ENCODE measurements around the gene ID3. TPM values are rescaled to one million over a fixed set of nuclear protein-coding genes. Genes with fewer than 3 reads are reported as not detected.

ID3 gene
- total RNA-seq, 1 donor from 2014 or later, result 487 TPM

- Mint-ChIP-seq H3K4me1 (peaks cover 45% of the 10 kb centered on the region), H3K9me3 (peaks cover 6% of the 10 kb centered on the region), H3K36me3 (no peaks in the 10 kb centered on the region), H3K27ac (peak overlapping the region; percentile 95), H3K27me3 (ENCODE audit: low read depth) (no peaks in the 10 kb centered on the region), H3K4me3 (no peak overlapping the region)
- DNase-seq (ENCODE audit: low spot score in 2 of 2, unreplicated experiment in 2 of 2), result no peak
- no peak for TF ChIP-seq CTCF (IDR thresholded peaks at IDR 0.05; ENCODE audit: unreplicated experiment)
These were observed 17.2 kb upstream of the ID3 start for GRCh38 chr1:23576338-23577055.

GRCh38 chr1:23575226-23575810 is 16.0 kb upstream of the ID3 start:
- H3K27ac Mint-ChIP-seq, result peak overlapping the region; percentile 95
- no peak for DNase-seq (ENCODE audit: low spot score in 2 of 2, unreplicated experiment in 2 of 2)
- H3K4me1 Mint-ChIP-seq, result peaks cover 44% of the 10 kb centered on the region
- no peaks in the 10 kb centered on the region for H3K36me3 Mint-ChIP-seq
- H3K27me3 Mint-ChIP-seq (ENCODE audit: low read depth), result no peaks in the 10 kb centered on the region
- TF ChIP-seq CTCF (IDR thresholded peaks at IDR 0.05; ENCODE audit: unreplicated experiment), result no peak
- H3K4me3 Mint-ChIP-seq, result no peak overlapping the region
- H3K9me3 Mint-ChIP-seq, result peaks cover 6% of the 10 kb centered on the region

DNA sequence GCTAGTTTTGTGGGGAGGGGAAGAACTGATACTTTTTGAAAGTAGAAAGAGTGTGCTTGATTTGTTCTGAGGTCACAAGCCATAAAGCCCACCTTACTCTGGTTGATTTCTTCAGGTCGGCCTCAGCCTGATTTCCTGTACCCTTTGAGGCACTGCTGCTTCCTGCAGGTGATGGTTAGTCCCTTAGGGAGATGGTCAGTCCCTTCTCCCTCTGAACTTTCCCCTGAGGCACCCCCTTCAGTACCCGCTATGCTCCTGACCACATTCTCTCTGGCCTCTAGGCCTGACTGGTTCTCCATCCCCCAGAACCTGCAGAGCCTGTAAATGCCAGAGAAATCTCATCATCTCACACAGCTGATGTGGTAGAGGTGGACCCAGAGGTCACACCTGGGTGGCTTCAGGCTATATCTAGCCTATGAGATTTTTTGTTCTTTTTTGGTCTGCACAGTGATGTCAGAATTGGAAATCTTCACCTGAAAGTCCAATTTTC is 15.0 kb upstream of the ID3 start:
- H3K27me3 Mint-ChIP-seq (ENCODE audit: low read depth), result no peaks in the 10 kb centered on the region

DNA sequence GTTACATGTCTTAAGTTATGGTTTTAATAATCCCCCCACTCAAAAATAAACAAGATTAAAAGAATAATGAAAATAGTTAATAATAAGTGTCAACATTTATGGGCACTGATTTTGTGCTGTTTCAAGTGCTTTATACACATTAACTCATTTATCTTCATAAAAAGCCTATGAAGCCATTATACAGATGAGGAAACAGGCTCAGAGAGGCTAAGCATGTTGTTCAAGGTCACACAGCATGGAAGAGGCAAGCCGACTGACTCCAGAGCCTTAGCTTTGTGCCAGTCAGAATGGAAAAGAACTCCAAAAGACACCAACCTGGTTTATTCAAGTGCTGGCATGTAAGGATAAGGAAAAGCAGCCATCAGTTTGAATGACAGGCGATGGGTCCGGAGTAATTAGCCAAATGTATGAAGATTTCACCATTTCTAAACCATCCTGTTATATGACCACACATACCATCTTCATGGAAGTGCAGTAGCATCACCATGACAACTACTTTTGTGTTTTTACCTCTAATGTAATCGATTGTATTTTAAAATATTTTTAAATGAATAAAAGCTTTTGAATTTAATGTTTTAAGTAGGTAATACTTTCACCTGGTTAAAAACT is 14.4 kb upstream of the ID3 start:
- no peak overlapping the region for H3K27ac Mint-ChIP-seq
- H3K36me3 Mint-ChIP-seq, result no peaks in the 10 kb centered on the region
- no peak for TF ChIP-seq CTCF (IDR thresholded peaks at IDR 0.05; ENCODE audit: unreplicated experiment)
- no peak for DNase-seq (ENCODE audit: low spot score in 2 of 2, unreplicated experiment in 2 of 2)
- H3K4me3 Mint-ChIP-seq, result no peak overlapping the region
- H3K4me1 Mint-ChIP-seq, result peaks cover 55% of the 10 kb centered on the region
- H3K27me3 Mint-ChIP-seq (ENCODE audit: low read depth), result no peaks in the 10 kb centered on the region
- H3K9me3 Mint-ChIP-seq, result peaks cover 6% of the 10 kb centered on the region

More for the DNA sequence above, 15.0 kb upstream of the ID3 start:
- TF ChIP-seq CTCF (IDR thresholded peaks at IDR 0.05; ENCODE audit: unreplicated experiment), result no peak
- no peak overlapping the region for H3K4me3 Mint-ChIP-seq
- DNase-seq (ENCODE audit: low spot score in 2 of 2, unreplicated experiment in 2 of 2), result no peak
- peaks cover 6% of the 10 kb centered on the region for H3K9me3 Mint-ChIP-seq
- H3K4me1 Mint-ChIP-seq, result peaks cover 49% of the 10 kb centered on the region
- no peak overlapping the region for H3K27ac Mint-ChIP-seq
- H3K36me3 Mint-ChIP-seq, result no peaks in the 10 kb centered on the region

DNA sequence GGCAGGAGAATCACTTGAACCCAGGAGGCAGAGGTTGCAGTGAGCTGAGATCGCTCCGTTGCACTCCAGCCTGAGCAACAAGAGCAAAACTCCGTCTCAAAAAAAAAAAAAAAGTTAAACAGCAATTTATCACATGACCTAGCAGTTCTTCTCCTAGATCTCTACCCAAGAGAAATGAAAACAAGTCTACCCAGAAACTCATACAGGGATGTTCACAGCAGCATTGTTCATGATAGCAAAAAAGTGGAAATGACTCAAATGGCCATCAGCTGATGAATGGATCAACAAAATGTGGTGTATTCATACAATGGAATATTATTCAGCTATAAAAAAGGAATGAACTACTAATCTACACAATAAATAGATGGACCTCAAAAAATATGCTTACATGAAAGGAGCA is 12.2 kb upstream of the ID3 start:
- Mint-ChIP-seq H3K4me3 (no peak overlapping the region), H3K27ac (peak overlapping the region; percentile 64), H3K36me3 (no peaks in the 10 kb centered on the region), H3K4me1 (peaks cover 45% of the 10 kb centered on the region), H3K9me3 (peaks cover 6% of the 10 kb centered on the region), H3K27me3 (ENCODE audit: low read depth) (no peaks in the 10 kb centered on the region)
- no peak for TF ChIP-seq CTCF (IDR thresholded peaks at IDR 0.05; ENCODE audit: unreplicated experiment)
- no peak for DNase-seq (ENCODE audit: low spot score in 2 of 2, unreplicated experiment in 2 of 2)
